H9 (cell line): ENCODE results near the gene JMJD1C. TPM values are rescaled to one million over a fixed set of nuclear protein-coding genes. Genes with fewer than 3 reads are reported as not detected.
"Not testable (repeated sequence)": the region's sequence is repeated elsewhere in the genome, so short reads cannot be mapped to it uniquely, and the experiment has no call there.

Source experiments
- DNase-seq: peaks from one replicate; pipeline ENCODE4 v3.0.0-alpha.2; 2017
- H2AFZ ChIP-seq: one replicate; pipeline ENCODE4 v1.6.1; 2013; ENCODE audit warnings: mild to moderate bottlenecking, low read length, control low read depth, moderate library complexity
- H2AK5ac ChIP-seq: 2 replicates; pipeline ENCODE4 v1.6.1; 2013; ENCODE audit warnings: low read length, control low read depth, mixed read lengths; ENCODE audit not compliant: insufficient read length
- H2BK120ac ChIP-seq: one replicate; pipeline ENCODE4 v1.6.1; 2013; ENCODE audit warnings: low read depth, mild to moderate bottlenecking, low read length, control low read depth, inconsistent platforms; ENCODE audit not compliant: poor library complexity, severe bottlenecking
- H2BK12ac ChIP-seq: 2 replicates; pipeline ENCODE4 v1.6.1; 2013; ENCODE audit warnings: low read length, control low read depth, mixed read lengths, low read depth; ENCODE audit not compliant: insufficient read length
- H2BK15ac ChIP-seq: 2 replicates; pipeline ENCODE4 v1.6.1; 2013; ENCODE audit warnings: low read depth, low read length, control low read depth
- H2BK20ac ChIP-seq: one replicate; pipeline ENCODE4 v1.6.1; 2013; ENCODE audit warnings: low read depth, mild to moderate bottlenecking, low read length, control low read depth, inconsistent platforms; ENCODE audit not compliant: poor library complexity, severe bottlenecking
- H2BK5ac ChIP-seq: 2 replicates; pipeline ENCODE4 v1.6.1; 2013; ENCODE audit warnings: low read length, control low read depth, mixed read lengths; ENCODE audit not compliant: insufficient read length
- H3K14ac ChIP-seq: 2 replicates; pipeline ENCODE4 v1.6.1; 2013; ENCODE audit warnings: low read length, control low read depth; ENCODE audit not compliant: insufficient read depth
- H3K18ac ChIP-seq: 2 replicates; pipeline ENCODE4 v1.6.1; 2013; ENCODE audit warnings: low read depth, mild to moderate bottlenecking, mixed read lengths, low read length, control low read depth; ENCODE audit not compliant: insufficient read length
- H3K23ac ChIP-seq: 2 replicates; pipeline ENCODE4 v1.6.1; 2013; ENCODE audit warnings: low read length, control low read depth, mixed read lengths, low read depth; ENCODE audit not compliant: insufficient read length
- H3K23me2 ChIP-seq: 2 replicates; pipeline ENCODE4 v1.6.1; 2013; ENCODE audit warnings: low read depth, mild to moderate bottlenecking, mixed read lengths, low read length, control low read depth; ENCODE audit not compliant: insufficient read length, poor library complexity, severe bottlenecking
- H3K27ac ChIP-seq: 2 replicates; pipeline ENCODE4 v1.5.1; 2013; ENCODE audit warnings: low read length, control low read depth, mixed read lengths, low read depth; ENCODE audit not compliant: insufficient read length
- H3K27me3 ChIP-seq: 2 replicates; pipeline ENCODE4 v1.6.1; 2013; ENCODE audit warnings: low read length, control low read depth, inconsistent platforms; ENCODE audit not compliant: insufficient read depth
- H3K4ac ChIP-seq: 2 replicates; pipeline ENCODE4 v1.6.1; 2013; ENCODE audit warnings: low read depth, mild to moderate bottlenecking, control low read depth, inconsistent platforms, low read length, moderate library complexity
- H3K4me1 ChIP-seq: 2 replicates; pipeline ENCODE4 v1.6.1; 2013; ENCODE audit warnings: low read length, control low read depth, inconsistent platforms; ENCODE audit not compliant: insufficient read depth
- H3K4me2 ChIP-seq: 2 replicates; pipeline ENCODE4 v1.6.1; 2013; ENCODE audit warnings: low read length, control low read depth, mixed read lengths; ENCODE audit not compliant: insufficient read length, insufficient read depth
- H3K56ac ChIP-seq: 2 replicates; pipeline ENCODE4 v1.6.1; 2013; ENCODE audit warnings: low read depth, mild to moderate bottlenecking, mixed read lengths, low read length, control low read depth; ENCODE audit not compliant: insufficient read length
- H3K79me1 ChIP-seq: 2 replicates; pipeline ENCODE4 v1.6.1; 2013; ENCODE audit warnings: low read depth, mild to moderate bottlenecking, moderate library complexity, low read length, control low read depth, inconsistent platforms; ENCODE audit not compliant: insufficient read depth, poor library complexity, severe bottlenecking
- H3K79me2 ChIP-seq: 2 replicates; pipeline ENCODE4 v1.6.1; 2013; ENCODE audit warnings: low read length, control low read depth, inconsistent platforms; ENCODE audit not compliant: insufficient read depth
- H3K9ac ChIP-seq: 2 replicates; pipeline ENCODE4 v1.6.1; 2013; ENCODE audit warnings: low read length, control low read depth, mixed read lengths; ENCODE audit not compliant: insufficient read length; ENCODE audit errors: extremely low read depth
- H3K9me3 ChIP-seq: one replicate; pipeline ENCODE4 v1.6.1; 2013; ENCODE audit warnings: low read depth, low read length, inconsistent platforms; ENCODE audit not compliant: control insufficient read depth
- H3T11ph ChIP-seq: one replicate; pipeline ENCODE4 v1.6.1; 2013; ENCODE audit warnings: mild to moderate bottlenecking, low read length, control low read depth, inconsistent platforms
- H4K20me1 ChIP-seq: one replicate; pipeline ENCODE4 v1.6.1; 2013; ENCODE audit not compliant: control insufficient read depth, insufficient read length, insufficient read depth
- H4K5ac ChIP-seq: 2 replicates; pipeline ENCODE4 v1.6.1; 2013; ENCODE audit warnings: low read depth, mild to moderate bottlenecking, mixed read lengths, low read length, control low read depth; ENCODE audit not compliant: insufficient read length
- H4K8ac ChIP-seq: replicated peaks from 2 replicates; pipeline ENCODE4 v1.6.1; 2013; ENCODE audit warnings: low read length, control low read depth, mixed read lengths, low read depth; ENCODE audit not compliant: insufficient read length
- H4K91ac ChIP-seq: 2 replicates; pipeline ENCODE4 v1.6.1; 2013; ENCODE audit warnings: low read depth, mild to moderate bottlenecking, moderate library complexity, mixed read lengths, low read length, control low read depth; ENCODE audit not compliant: insufficient read length
- H3K27ac Mint-ChIP-seq, 3 experiments: 2 replicates in 2 of 3; 3 replicates in 1 of 3; pipeline ENCODE4 v1.8.0; 2020 to 2021; ENCODE audit warnings: mixed read lengths in 3 of 3, mild to moderate bottlenecking in 1 of 3, moderate library complexity in 1 of 3
- H3K27me3 Mint-ChIP-seq: 2 replicates; pipeline ENCODE4 v1.8.0; 2021; ENCODE audit warnings: low read depth, mild to moderate bottlenecking, moderate library complexity, mixed read lengths
- H3K36me3 Mint-ChIP-seq, 3 experiments: 2 replicates in 2 of 3; 3 replicates in 1 of 3; pipeline ENCODE4 v1.8.0; 2020 to 2021; ENCODE audit warnings: low read depth in 3 of 3, mixed read lengths in 3 of 3; ENCODE audit not compliant: insufficient read depth in 1 of 3
- H3K4me1 Mint-ChIP-seq, 2 experiments: 2 replicates each; pipeline ENCODE4 v1.8.0; 2020; ENCODE audit warnings: mixed read lengths in 2 of 2
- H3K4me3 Mint-ChIP-seq, 2 experiments: 2 replicates in 1 of 2; 3 replicates in 1 of 2; pipeline ENCODE4 v1.8.0; 2020 to 2021; ENCODE audit warnings: mild to moderate bottlenecking in 2 of 2, mixed read lengths in 2 of 2, moderate library complexity in 1 of 2
- H3K9me3 Mint-ChIP-seq, 2 experiments: 2 replicates in 1 of 2; 3 replicates in 1 of 2; pipeline ENCODE4 v1.8.0; 2020; ENCODE audit warnings: mild to moderate bottlenecking in 2 of 2, mixed read lengths in 2 of 2, moderate library complexity in 1 of 2
- CTCF ChIP-seq: fragments of 200-600 bp; sonication (generic); conservative IDR thresholded peaks from 3 replicates; pipeline ENCODE4 v1.8.0; 2021; ENCODE audit warnings: antibody characterized with exemption, mild to moderate bottlenecking
- WGBS: extraction: QIAGEN DNeasy Blood & Tissue Kit; methylation state at CpG from one replicate; pipeline ENCODE4 v1.1.7; 2013; ENCODE audit warnings: missing lambda C conversion rate, low lambda C conversion rate, mixed read lengths; ENCODE audit not compliant: insufficient read length; ENCODE audit errors: extremely low coverage; 5-methylcytosine and 5-hydroxymethylcytosine counted together
- total RNA-seq: library from RNA; stranded (reverse); gene quantifications from 2 replicates; pipeline ENCODE4 v1.2.1, GENCODE V29; 2021

JMJD1C gene
- total RNA-seq, 1 experiment from 2014 or later, result 200 TPM

GRCh38 chr10:63154546-63155387 lies 311.0 kb downstream of the JMJD1C start:
- H4K8ac ChIP-seq, result no peak overlapping the region
- Mint-ChIP-seq H3K4me1 (peaks cover 4 to 5% of the 10 kb centered on the region in 2 experiments; a peak in 3 of 4 replicates), H3K4me3 (no peak overlapping the region), H3K27me3 (no peaks in the 10 kb centered on the region; the same call in 1 of the 2 replicates), H3K9me3 (no peaks in the 10 kb centered on the region; a peak in 1 of 5 replicates), H3K27ac (peak overlapping the region in 1 of 3 experiments; percentile 25; a peak in 2 of 7 replicates), H3K36me3 (peaks cover 11 to 41% (median 41%) of the 10 kb centered on the region in 3 experiments)
- H3K18ac ChIP-seq, result no peak overlapping the region
- no peak overlapping the region for H4K91ac ChIP-seq
- no peak for DNase-seq
- no peaks in the 10 kb centered on the region for H4K20me1 ChIP-seq
- H3K27ac ChIP-seq, result no peak overlapping the region
- no peaks in the 10 kb centered on the region for H3K9me3 ChIP-seq
- H3K4me1 ChIP-seq, result no peaks in the 10 kb centered on the region
- H2AK5ac ChIP-seq, result no peak overlapping the region
- WGBS, result 100% methylated on average over 1 of the region's 6 CpGs
- H3K27me3 ChIP-seq, result no peaks in the 10 kb centered on the region
- H3K79me2 ChIP-seq, result no peaks in the 10 kb centered on the region
- TF ChIP-seq CTCF, result no peak
- no peak overlapping the region for H4K5ac ChIP-seq
- no peak overlapping the region for H3K4ac ChIP-seq
- no peak overlapping the region for H2BK12ac ChIP-seq
- H2BK120ac ChIP-seq, result no peak overlapping the region
- no peak overlapping the region for H3K4me2 ChIP-seq
- no peak overlapping the region for H2AFZ ChIP-seq
- H3T11ph ChIP-seq, result no peak overlapping the region
- no peak overlapping the region for H3K14ac ChIP-seq
- no peak overlapping the region for H2BK5ac ChIP-seq
- no peak overlapping the region for H3K9ac ChIP-seq
- H3K23ac ChIP-seq, result no peak overlapping the region
- H2BK20ac ChIP-seq, result no peak overlapping the region
- no peak overlapping the region for H2BK15ac ChIP-seq
- no peaks in the 10 kb centered on the region for H3K23me2 ChIP-seq
- H3K79me1 ChIP-seq, result peaks cover 6% of the 10 kb centered on the region
- no peak overlapping the region for H3K56ac ChIP-seq

- not testable (repeated sequence) for H4K20me1 ChIP-seq, H3K56ac ChIP-seq, H3K23me2 ChIP-seq, H2AFZ ChIP-seq, H3K4me2 ChIP-seq, H3K4ac ChIP-seq, H2BK20ac ChIP-seq, H3K9me3 Mint-ChIP-seq, H4K91ac ChIP-seq, H3K27me3 Mint-ChIP-seq, H3K27ac Mint-ChIP-seq, H3K23ac ChIP-seq, H3K4me3 Mint-ChIP-seq, H3K14ac ChIP-seq, H3K18ac ChIP-seq, H2BK12ac ChIP-seq, H3T11ph ChIP-seq, H3K4me1 Mint-ChIP-seq, H4K5ac ChIP-seq, H3K79me2 ChIP-seq, H2BK15ac ChIP-seq, H2BK120ac ChIP-seq, H3K79me1 ChIP-seq, H2AK5ac ChIP-seq, H3K27ac ChIP-seq, DNase-seq, H3K9ac ChIP-seq, H3K9me3 ChIP-seq, H2BK5ac ChIP-seq, H3K27me3 ChIP-seq, H3K4me1 ChIP-seq, H4K8ac ChIP-seq
- peaks cover 11 to 44% (median 43%) of the 10 kb centered on the region in 3 experiments for H3K36me3 Mint-ChIP-seq
- no CpG with 5 or more reads among the region's 9 CpGs for WGBS
Observed at GRCh38 chr10:63153868-63154545, 311.8 kb downstream of the JMJD1C start.
